Loucy (cell line): ENCODE measurements around the gene RNF7.

ENCODE experiments used
- EZH2phosphoT487 ChIP-seq: fragments of 200-600 bp; IDR thresholded peaks from 2 replicates; pipeline ENCODE4 v1.6.1; 2018; ENCODE audit warnings: antibody characterized with exemption, mild to moderate bottlenecking, moderate library complexity, borderline replicate concordance
- TF ChIP-seq, protein P1 (sequence below): fragments of 200-600 bp; sonication (generic); conservative IDR thresholded peaks from 2 replicates; pipeline ENCODE4 v1.5.1; 2014; ENCODE audit warnings: mild to moderate bottlenecking, antibody characterized with exemption, low read length

DNA sequence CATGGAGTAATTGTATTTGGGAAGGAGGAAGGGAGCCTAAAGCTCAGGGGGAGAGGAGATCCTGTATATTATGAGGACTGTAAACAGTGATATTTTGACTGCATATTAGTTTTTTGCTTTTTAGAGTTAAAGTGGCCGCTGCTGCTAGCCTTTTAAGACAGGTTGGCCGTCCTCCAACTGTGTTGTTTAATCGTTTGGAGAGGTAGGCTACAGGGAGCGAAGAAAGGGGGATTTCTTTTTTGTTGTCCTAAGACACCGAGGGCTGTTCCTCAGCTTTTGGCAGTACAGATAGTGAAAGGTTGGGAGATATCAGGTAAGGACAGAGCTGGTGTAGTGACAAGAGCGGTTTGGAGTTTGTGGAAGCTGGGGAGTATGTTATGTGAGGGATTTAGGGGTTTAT is 38.2 kb upstream of the RNF7 start:
- TF ChIP-seq, protein P1, sequence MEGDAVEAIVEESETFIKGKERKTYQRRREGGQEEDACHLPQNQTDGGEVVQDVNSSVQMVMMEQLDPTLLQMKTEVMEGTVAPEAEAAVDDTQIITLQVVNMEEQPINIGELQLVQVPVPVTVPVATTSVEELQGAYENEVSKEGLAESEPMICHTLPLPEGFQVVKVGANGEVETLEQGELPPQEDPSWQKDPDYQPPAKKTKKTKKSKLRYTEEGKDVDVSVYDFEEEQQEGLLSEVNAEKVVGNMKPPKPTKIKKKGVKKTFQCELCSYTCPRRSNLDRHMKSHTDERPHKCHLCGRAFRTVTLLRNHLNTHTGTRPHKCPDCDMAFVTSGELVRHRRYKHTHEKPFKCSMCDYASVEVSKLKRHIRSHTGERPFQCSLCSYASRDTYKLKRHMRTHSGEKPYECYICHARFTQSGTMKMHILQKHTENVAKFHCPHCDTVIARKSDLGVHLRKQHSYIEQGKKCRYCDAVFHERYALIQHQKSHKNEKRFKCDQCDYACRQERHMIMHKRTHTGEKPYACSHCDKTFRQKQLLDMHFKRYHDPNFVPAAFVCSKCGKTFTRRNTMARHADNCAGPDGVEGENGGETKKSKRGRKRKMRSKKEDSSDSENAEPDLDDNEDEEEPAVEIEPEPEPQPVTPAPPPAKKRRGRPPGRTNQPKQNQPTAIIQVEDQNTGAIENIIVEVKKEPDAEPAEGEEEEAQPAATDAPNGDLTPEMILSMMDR = no peak
- no peak for TF ChIP-seq EZH2phosphoT487
